PC-3 (cell line): ENCODE data around the gene GIPC2. TPM values are rescaled to one million over a fixed set of nuclear protein-coding genes. Genes with fewer than 3 reads are reported as not detected.
A peak's percentile ranks its signal among the peaks of the same experiment; 100 is the strongest.

ENCODE experiments used
- ATAC-seq: fragments of 200-7000 bp; cut with Tn5 transposase; 2 replicates; pipeline ENCODE4 v1.9.1; 2020; ENCODE audit warnings: mild to moderate bottlenecking, moderate library complexity
- BruUV-seq: library from RNA; stranded (reverse); fragments of 400-500 nt; replicated peaks from 2 replicates; lab custom pipeline; 2021; lab: Mats Ljungman, UMichigan
- CTCF ChIA-PET: fragments of 300-600 bp; sonication (Branson Sonifier 250); formaldehyde crosslinking; loops from one replicate; lab custom pipeline; 2022; ENCODE audit warnings: antibody characterized with exemption; lab: Charles Lee
- POLR2A ChIA-PET: fragments of 300-600 bp; sonication (Branson Sonifier 250); formaldehyde crosslinking; loops from one replicate; lab custom pipeline; 2022; ENCODE audit warnings: antibody characterized with exemption; ENCODE audit not compliant: unreplicated experiment; lab: Charles Lee
- DNase-seq: peaks from one replicate; pipeline ENCODE4 v3.0.0-alpha.2; 2015
- H2AFZ ChIP-seq: fragments of 300-600 bp; sonication (generic); 2 replicates; pipeline ENCODE4 v1.6.0; 2016; ENCODE audit warnings: antibody characterized with exemption, low read length
- H3F3A ChIP-seq: fragments of 300-600 bp; sonication (generic); one replicate; pipeline ENCODE4 v1.6.0; 2017; ENCODE audit warnings: antibody characterized with exemption, low read length, control low read depth, mild to moderate bottlenecking; ENCODE audit not compliant: unreplicated experiment
- H3K27ac ChIP-seq: fragments of 300-600 bp; sonication (generic); 2 replicates; pipeline ENCODE4 v1.5.1; 2016; ENCODE audit warnings: mild to moderate bottlenecking, low read length
- H3K27me3 ChIP-seq: fragments of 300-600 bp; sonication (generic); 2 replicates; pipeline ENCODE4 v1.6.1; 2016; ENCODE audit warnings: low read length, mixed read lengths
- H3K36me3 ChIP-seq: fragments of 300-600 bp; sonication (generic); 2 replicates; pipeline ENCODE4 v1.6.1; 2016; ENCODE audit warnings: low read depth, mixed run types, low read length, mixed read lengths
- H3K4me1 ChIP-seq: fragments of 300-600 bp; sonication (generic); 2 replicates; pipeline ENCODE4 v1.5.1; 2016; ENCODE audit warnings: low read length; ENCODE audit not compliant: insufficient read depth
- H3K4me2 ChIP-seq: fragments of 300-600 bp; sonication (generic); 2 replicates; pipeline ENCODE4 v1.6.0; 2016; ENCODE audit warnings: low read length
- H3K4me3 ChIP-seq: fragments of 300-600 bp; sonication (generic); 2 replicates; pipeline ENCODE4 v1.5.1; 2016; ENCODE audit warnings: mild to moderate bottlenecking, low read length, mixed read lengths
- H3K79me2 ChIP-seq: fragments of 300-600 bp; sonication (generic); 2 replicates; pipeline ENCODE4 v1.6.1; 2017; ENCODE audit warnings: low read length, mixed read lengths
- H3K9ac ChIP-seq: fragments of 300-600 bp; sonication (generic); 2 replicates; pipeline ENCODE4 v1.6.0; 2016; ENCODE audit warnings: mild to moderate bottlenecking, low read length
- H3K9me2 ChIP-seq: fragments of 300-600 bp; sonication (generic); replicated peaks from 2 replicates; pipeline ENCODE4 v1.6.1; 2016; ENCODE audit warnings: mixed run types, low read length, mixed read lengths
- H3K9me3 ChIP-seq: fragments of 300-600 bp; sonication (generic); 2 replicates; pipeline ENCODE4 v1.6.1; 2016; ENCODE audit warnings: low read length, mixed read lengths
- H4K20me1 ChIP-seq: fragments of 300-600 bp; sonication (generic); 2 replicates; pipeline ENCODE4 v1.6.1; 2016; ENCODE audit warnings: low read length, mixed read lengths
- EZH2 ChIP-seq: fragments of 300-600 bp; sonication (generic); IDR thresholded peaks from one replicate; pipeline ENCODE4 v1.6.1; 2017; ENCODE audit warnings: antibody characterized with exemption, mild to moderate bottlenecking, low read length; ENCODE audit not compliant: unreplicated experiment
- EZH2phosphoT487 ChIP-seq: fragments of 300-600 bp; sonication (generic); IDR thresholded peaks from 2 replicates; pipeline ENCODE4 v1.6.1; 2018; ENCODE audit warnings: mild to moderate bottlenecking, antibody characterized with exemption, low read length, borderline replicate concordance
- intact Hi-C: fragments of 100-400 bp; cut with micrococcal nuclease; formaldehyde crosslinking; loops from 2 replicates; pipeline ENCODE4 v1.9.0; 2023
- total RNA-seq: library from RNA; depleted of rRNA; stranded (reverse); fragments of >200 nt; gene quantifications from 2 replicates; pipeline ENCODE4 v1.2.3, GENCODE V29; 2014
- TF ChIP-seq, protein P1 (sequence below): fragments of 300-600 bp; sonication (generic); conservative IDR thresholded peaks from 2 replicates; pipeline ENCODE4 v1.5.1; 2017; ENCODE audit warnings: antibody characterized with exemption, low read depth, mild to moderate bottlenecking, low read length

GIPC2 gene
- total RNA-seq, 1 experiment from 2014 or later: not detected

DNA sequence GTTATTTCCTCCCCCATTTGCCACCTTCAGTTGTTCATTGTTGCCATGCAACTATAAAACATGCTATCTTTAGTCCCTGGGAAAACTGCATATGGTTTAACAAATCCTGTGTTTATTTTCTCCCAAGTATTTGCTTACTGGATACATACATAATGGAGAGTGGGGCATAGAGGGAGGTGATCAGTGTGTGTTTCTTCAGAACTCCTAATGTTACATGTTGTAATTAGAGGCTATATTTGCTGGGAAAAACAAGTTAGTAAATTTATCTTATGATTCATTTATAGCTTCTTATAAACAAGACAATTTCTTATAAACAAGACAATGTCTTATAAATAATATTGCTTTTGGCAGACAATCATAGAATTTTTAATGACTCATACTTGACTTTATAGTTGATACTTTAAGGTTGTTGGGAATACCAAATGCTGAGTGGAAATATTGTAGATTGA is 7.3 kb upstream of the GIPC2 start:
- ATAC-seq (peak; percentile 85), DNase-seq (peak; percentile 79)
- Histone ChIP-seq H2AFZ (no peak overlapping the region), H3K27me3 (no peaks in the 10 kb centered on the region), H3K4me3 (no peak overlapping the region), H3K79me2 (no peaks in the 10 kb centered on the region), H3K4me1 (peaks cover 13% of the 10 kb centered on the region), H3K9ac (peak overlapping the region; percentile 25; the same call in 1 of the 2 replicates), H3K9me2 (no peaks in the 10 kb centered on the region), H3K9me3 (no peaks in the 10 kb centered on the region), H3K4me2 (peak overlapping the region; percentile 24; the same call in 1 of the 2 replicates), H4K20me1 (no peaks in the 10 kb centered on the region), H3K36me3 (no peaks in the 10 kb centered on the region), H3F3A (no peaks in the 10 kb centered on the region), H3K27ac (peak overlapping the region; percentile 74)
- no TSS peak for BruUV-seq
- TF ChIP-seq, protein P1, sequence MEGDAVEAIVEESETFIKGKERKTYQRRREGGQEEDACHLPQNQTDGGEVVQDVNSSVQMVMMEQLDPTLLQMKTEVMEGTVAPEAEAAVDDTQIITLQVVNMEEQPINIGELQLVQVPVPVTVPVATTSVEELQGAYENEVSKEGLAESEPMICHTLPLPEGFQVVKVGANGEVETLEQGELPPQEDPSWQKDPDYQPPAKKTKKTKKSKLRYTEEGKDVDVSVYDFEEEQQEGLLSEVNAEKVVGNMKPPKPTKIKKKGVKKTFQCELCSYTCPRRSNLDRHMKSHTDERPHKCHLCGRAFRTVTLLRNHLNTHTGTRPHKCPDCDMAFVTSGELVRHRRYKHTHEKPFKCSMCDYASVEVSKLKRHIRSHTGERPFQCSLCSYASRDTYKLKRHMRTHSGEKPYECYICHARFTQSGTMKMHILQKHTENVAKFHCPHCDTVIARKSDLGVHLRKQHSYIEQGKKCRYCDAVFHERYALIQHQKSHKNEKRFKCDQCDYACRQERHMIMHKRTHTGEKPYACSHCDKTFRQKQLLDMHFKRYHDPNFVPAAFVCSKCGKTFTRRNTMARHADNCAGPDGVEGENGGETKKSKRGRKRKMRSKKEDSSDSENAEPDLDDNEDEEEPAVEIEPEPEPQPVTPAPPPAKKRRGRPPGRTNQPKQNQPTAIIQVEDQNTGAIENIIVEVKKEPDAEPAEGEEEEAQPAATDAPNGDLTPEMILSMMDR: no peak
- TF ChIP-seq EZH2phosphoT487: no peak
- no peak for TF ChIP-seq EZH2
- intact Hi-C loops: loop anchor here (1.0 to 2.0 kb wide), 4 partner anchors 32 to 59 kb away; partner anchors contain the start of genes DNAJB4 and FUBP1
- ChIA-PET POLR2A (interaction anchor here (1.0 kb wide), 1 partner anchor 34 kb away, joined by 8 read pairs; the partner anchor contains the start of gene DNAJB4), CTCF (interaction anchor here (0.6 kb wide), 1 partner anchor 420 kb away, joined by 3 read pairs; no protein-coding TSS in a partner anchor)

DNA sequence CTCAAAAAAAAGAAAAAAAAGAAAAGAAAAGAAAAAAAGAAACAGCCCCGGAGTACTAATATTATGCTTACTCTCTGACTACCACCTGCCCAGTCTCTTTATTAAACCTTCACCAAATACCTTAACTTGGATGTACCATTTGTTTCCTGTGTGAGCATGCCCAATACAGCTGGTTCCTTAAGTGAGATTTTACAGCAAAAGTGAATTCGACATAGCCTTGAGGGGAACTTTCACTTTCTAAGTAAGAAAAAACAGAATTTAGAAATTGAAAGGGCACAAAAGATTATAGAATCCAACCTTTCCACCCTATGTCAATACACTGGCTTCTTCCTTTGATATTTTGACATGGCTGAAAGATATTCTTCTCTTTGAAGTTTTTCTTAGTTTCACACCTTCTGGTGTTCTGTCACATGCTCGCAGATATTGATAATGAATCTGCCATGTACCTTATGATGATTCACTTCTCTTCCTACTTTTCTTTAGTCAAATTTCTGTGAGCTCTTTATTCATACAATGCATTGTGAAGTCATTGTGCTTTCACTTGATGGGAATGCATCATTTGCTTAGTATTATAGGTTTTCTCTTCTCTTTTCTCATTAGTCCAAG is 5.2 kb upstream of the GIPC2 start:
- Histone ChIP-seq H3K36me3 (no peaks in the 10 kb centered on the region), H3K79me2 (no peaks in the 10 kb centered on the region), H2AFZ (no peak overlapping the region), H3K4me3 (no peak overlapping the region), H4K20me1 (no peaks in the 10 kb centered on the region), H3K4me2 (no peak overlapping the region), H3K9me2 (no peaks in the 10 kb centered on the region), H3K9me3 (no peaks in the 10 kb centered on the region), H3K4me1 (peaks cover 13% of the 10 kb centered on the region), H3K9ac (no peak overlapping the region), H3K27ac (no peak overlapping the region), H3F3A (no peaks in the 10 kb centered on the region), H3K27me3 (no peaks in the 10 kb centered on the region)
- CTCF ChIA-PET: interaction anchor here (0.6 kb wide), 1 partner anchor 65 kb away, joined by 3 read pairs; no protein-coding TSS in a partner anchor
- no peak for TF ChIP-seq EZH2phosphoT487
- TF ChIP-seq, protein P1: no peak
- no peak for TF ChIP-seq EZH2
- no peak for DNase-seq
- no TSS peak for BruUV-seq
- intact Hi-C loops: no loop called here
- POLR2A ChIA-PET: no interaction called here
- ATAC-seq: no peak

GRCh38 chr1:78043436-78043835 is 2.3 kb upstream of the GIPC2 start:
- H3F3A ChIP-seq: no peaks in the 10 kb centered on the region
- H3K27me3 ChIP-seq: no peaks in the 10 kb centered on the region
- ChIA-PET POLR2A (no interaction called here), CTCF (no interaction called here)
- intact Hi-C loops: no loop called here
- H3K9ac ChIP-seq: no peak overlapping the region
- BruUV-seq: no TSS peak
- H3K27ac ChIP-seq: no peak overlapping the region
- no peak for ATAC-seq
- H3K4me3 ChIP-seq: no peak overlapping the region
- H3K9me3 ChIP-seq: no peaks in the 10 kb centered on the region
- no peak for TF ChIP-seq EZH2
- TF ChIP-seq EZH2phosphoT487: no peak
- TF ChIP-seq, protein P1: no peak
- DNase-seq: no peak
- H3K79me2 ChIP-seq: no peaks in the 10 kb centered on the region
- H3K4me1 ChIP-seq: peaks cover 6% of the 10 kb centered on the region
- H2AFZ ChIP-seq: no peak overlapping the region
- no peaks in the 10 kb centered on the region for H3K9me2 ChIP-seq
- no peaks in the 10 kb centered on the region for H3K36me3 ChIP-seq
- no peak overlapping the region for H3K4me2 ChIP-seq
- H4K20me1 ChIP-seq: no peaks in the 10 kb centered on the region
